ENCODE measurements around the gene BIRC2.

Gene BIRC2

GRCh38 chr11:102426570-102426969 is 79.6 kb downstream of the BIRC2 start:
- peaks cover 5% of the 10 kb centered on the region; the same call in 1 of the 2 replicates for H3F3A ChIP-seq (ENCODE audit: insufficient read depth, low read length)
- no peak for DNase-seq
- H4K20me1 ChIP-seq (ENCODE audit: insufficient read depth, low read length), result no peaks in the 10 kb centered on the region

GRCh38 chr11:102427068-102427467 is 80.1 kb downstream of the BIRC2 start:
- peaks cover 84% of the 10 kb centered on the region for H3K79me2 ChIP-seq (ENCODE audit: low read length)

More at GRCh38 chr11:102426570-102426969, 79.6 kb downstream of the BIRC2 start:
- Histone ChIP-seq H3K27me3 (replicated peaks; ENCODE audit: insufficient read depth, low read length) (no peaks in the 10 kb centered on the region), H2AFZ (ENCODE audit: low read length) (no peak overlapping the region), H3K9me2 (replicated peaks; ENCODE audit: insufficient read depth, low read length) (no peaks in the 10 kb centered on the region), H3K9me3 (replicated peaks; ENCODE audit: insufficient read depth, low read length) (no peaks in the 10 kb centered on the region), H3K79me2 (ENCODE audit: low read length) (peaks cover 84% of the 10 kb centered on the region), H3K4me3 (ENCODE audit: low read length) (no peak overlapping the region), H3K36me3 (replicated peaks; ENCODE audit: insufficient read depth, low read length) (no peaks in the 10 kb centered on the region), H3K9ac (ENCODE audit: low read length) (no peak overlapping the region), H3K4me2 (ENCODE audit: low read depth, low read length) (no peak overlapping the region), H3K4me1 (ENCODE audit: low read length) (peaks cover 17% of the 10 kb centered on the region; the same call in 1 of the 2 replicates), H3K27ac (ENCODE audit: low read length) (no peak overlapping the region)
- TF ChIP-seq CTCF (IDR thresholded peaks at IDR 0.05; ENCODE audit: low read length) (no peak), EZH2phosphoT487 (IDR thresholded peaks at IDR 0.05; ENCODE audit: low read length) (no peak), EZH2 (optimal IDR thresholded peaks at IDR 0.05; ENCODE audit: low read depth, low read length) (no peak)

More at GRCh38 chr11:102427068-102427467, 80.1 kb downstream of the BIRC2 start:
- TF ChIP-seq EZH2phosphoT487 (IDR thresholded peaks at IDR 0.05; ENCODE audit: low read length), result no peak
- no peak for TF ChIP-seq CTCF (IDR thresholded peaks at IDR 0.05; ENCODE audit: low read length)
- TF ChIP-seq EZH2 (optimal IDR thresholded peaks at IDR 0.05; ENCODE audit: low read depth, low read length), result no peak
- DNase-seq, result no peak
- H3K9ac ChIP-seq (ENCODE audit: low read length), result no peak overlapping the region
- H3K9me3 ChIP-seq (replicated peaks; ENCODE audit: insufficient read depth, low read length), result no peaks in the 10 kb centered on the region
- no peaks in the 10 kb centered on the region for H4K20me1 ChIP-seq (ENCODE audit: insufficient read depth, low read length)
- no peak overlapping the region for H3K4me3 ChIP-seq (ENCODE audit: low read length)
- no peak overlapping the region for H2AFZ ChIP-seq (ENCODE audit: low read length)
- H3K27ac ChIP-seq (ENCODE audit: low read length), result no peak overlapping the region
- no peaks in the 10 kb centered on the region for H3K9me2 ChIP-seq (replicated peaks; ENCODE audit: insufficient read depth, low read length)
- H3K36me3 ChIP-seq (replicated peaks; ENCODE audit: insufficient read depth, low read length), result no peaks in the 10 kb centered on the region
- H3K4me2 ChIP-seq (ENCODE audit: low read depth, low read length), result no peak overlapping the region
- H3K4me1 ChIP-seq (ENCODE audit: low read length), result peaks cover 18% of the 10 kb centered on the region; the same call in 1 of the 2 replicates
- H3K27me3 ChIP-seq (replicated peaks; ENCODE audit: insufficient read depth, low read length), result no peaks in the 10 kb centered on the region
- H3F3A ChIP-seq (ENCODE audit: insufficient read depth, low read length), result peaks cover 5% of the 10 kb centered on the region; the same call in 1 of the 2 replicates
